Loucy (cell line): ENCODE results near the gene SRGAP1.

Experiments
- H2AFZ ChIP-seq: fragments of 200-600 bp; sonication (generic); 2 replicates; pipeline ENCODE4 v1.6.0; 2016; ENCODE audit warnings: antibody characterized with exemption, mild to moderate bottlenecking, low read length, moderate library complexity
- H3F3A ChIP-seq: fragments of 200-600 bp; 2 replicates; pipeline ENCODE4 v1.6.0; 2016; ENCODE audit warnings: antibody characterized with exemption, low read depth, mild to moderate bottlenecking
- H3K27me3 ChIP-seq: fragments of 200-600 bp; sonication (generic); 2 replicates; pipeline ENCODE4 v1.6.1; 2014; ENCODE audit warnings: low read length, mild to moderate bottlenecking; ENCODE audit not compliant: insufficient read depth, poor library complexity, severe bottlenecking
- H3K36me3 ChIP-seq: fragments of 200-600 bp; sonication (generic); 2 replicates; pipeline ENCODE4 v1.6.1; 2016; ENCODE audit warnings: low read length; ENCODE audit not compliant: insufficient read depth
- H3K4me1 ChIP-seq: fragments of 200-600 bp; sonication (generic); 2 replicates; pipeline ENCODE4 v1.5.1; 2014; ENCODE audit warnings: low read length, mild to moderate bottlenecking; ENCODE audit not compliant: insufficient read depth, poor library complexity, severe bottlenecking
- H3K4me2 ChIP-seq: fragments of 200-600 bp; sonication (generic); 2 replicates; pipeline ENCODE4 v1.6.0; 2014; ENCODE audit warnings: antibody characterized with exemption, low read length, low read depth, mild to moderate bottlenecking; ENCODE audit not compliant: poor library complexity, severe bottlenecking
- H3K4me3 ChIP-seq: fragments of 200-600 bp; sonication (generic); 2 replicates; pipeline ENCODE4 v1.5.1; 2014; ENCODE audit warnings: low read length, mild to moderate bottlenecking, mixed read lengths; ENCODE audit not compliant: poor library complexity, severe bottlenecking
- H3K79me2 ChIP-seq: fragments of 200-600 bp; sonication (generic); 2 replicates; pipeline ENCODE4 v1.6.1; 2014; ENCODE audit warnings: low read length; ENCODE audit not compliant: insufficient read depth
- H3K9ac ChIP-seq: fragments of 200-600 bp; sonication (generic); 2 replicates; pipeline ENCODE4 v1.6.0; 2014; ENCODE audit warnings: mild to moderate bottlenecking, low read depth, low read length, moderate library complexity; ENCODE audit not compliant: poor library complexity, severe bottlenecking
- H3K9me2 ChIP-seq: fragments of 200-600 bp; sonication (generic); replicated peaks from 2 replicates; pipeline ENCODE4 v1.6.1; 2016; ENCODE audit warnings: low read depth, low read length, mixed read lengths
- H3K9me3 ChIP-seq: fragments of 200-600 bp; sonication (generic); 2 replicates; pipeline ENCODE4 v1.6.1; 2014; ENCODE audit warnings: mild to moderate bottlenecking, antibody characterized with exemption, low read length, low read depth; ENCODE audit not compliant: insufficient read depth
- H4K20me1 ChIP-seq: fragments of 200-600 bp; sonication (generic); 2 replicates; pipeline ENCODE4 v1.6.0; 2014; ENCODE audit warnings: antibody characterized with exemption, low read length, mild to moderate bottlenecking; ENCODE audit not compliant: insufficient read depth, poor library complexity, severe bottlenecking
- EZH2phosphoT487 ChIP-seq: fragments of 200-600 bp; IDR thresholded peaks from 2 replicates; pipeline ENCODE4 v1.6.1; 2018; ENCODE audit warnings: antibody characterized with exemption, mild to moderate bottlenecking, moderate library complexity, borderline replicate concordance
- TF ChIP-seq, protein P1 (sequence below): fragments of 200-600 bp; sonication (generic); conservative IDR thresholded peaks from 2 replicates; pipeline ENCODE4 v1.5.1; 2014; ENCODE audit warnings: mild to moderate bottlenecking, antibody characterized with exemption, low read length

The SRGAP1 gene

DNA sequence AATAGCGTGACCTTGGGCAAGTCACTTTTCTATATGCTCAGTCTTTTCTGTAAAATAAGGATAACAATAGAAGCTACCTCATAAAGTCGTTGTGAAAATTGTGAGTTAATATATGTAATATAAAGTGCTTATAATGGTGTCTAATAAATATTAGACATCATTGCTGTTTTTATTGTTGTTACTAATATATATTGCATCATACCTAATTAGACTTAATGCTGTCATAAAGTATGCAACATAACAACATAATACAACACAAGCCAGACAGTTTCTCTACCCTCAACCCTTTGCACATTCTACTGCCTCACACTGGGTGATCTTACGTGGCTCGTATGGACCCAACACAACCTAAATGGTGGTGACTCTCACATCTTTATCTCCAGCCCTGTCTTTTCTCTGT, 240.7 kb downstream of the SRGAP1 start:
- Histone ChIP-seq H3K36me3 (no peaks in the 10 kb centered on the region), H3K27me3 (no peaks in the 10 kb centered on the region), H3K9me2 (no peaks in the 10 kb centered on the region), H3K9me3 (no peaks in the 10 kb centered on the region), H2AFZ (no peak overlapping the region), H3K4me1 (peaks cover 10% of the 10 kb centered on the region), H3K9ac (no peak overlapping the region), H4K20me1 (no peaks in the 10 kb centered on the region), H3K79me2 (no peaks in the 10 kb centered on the region), H3F3A (no peaks in the 10 kb centered on the region), H3K4me3 (no peak overlapping the region), H3K4me2 (no peak overlapping the region)
- TF ChIP-seq EZH2phosphoT487: no peak
- TF ChIP-seq, protein P1, sequence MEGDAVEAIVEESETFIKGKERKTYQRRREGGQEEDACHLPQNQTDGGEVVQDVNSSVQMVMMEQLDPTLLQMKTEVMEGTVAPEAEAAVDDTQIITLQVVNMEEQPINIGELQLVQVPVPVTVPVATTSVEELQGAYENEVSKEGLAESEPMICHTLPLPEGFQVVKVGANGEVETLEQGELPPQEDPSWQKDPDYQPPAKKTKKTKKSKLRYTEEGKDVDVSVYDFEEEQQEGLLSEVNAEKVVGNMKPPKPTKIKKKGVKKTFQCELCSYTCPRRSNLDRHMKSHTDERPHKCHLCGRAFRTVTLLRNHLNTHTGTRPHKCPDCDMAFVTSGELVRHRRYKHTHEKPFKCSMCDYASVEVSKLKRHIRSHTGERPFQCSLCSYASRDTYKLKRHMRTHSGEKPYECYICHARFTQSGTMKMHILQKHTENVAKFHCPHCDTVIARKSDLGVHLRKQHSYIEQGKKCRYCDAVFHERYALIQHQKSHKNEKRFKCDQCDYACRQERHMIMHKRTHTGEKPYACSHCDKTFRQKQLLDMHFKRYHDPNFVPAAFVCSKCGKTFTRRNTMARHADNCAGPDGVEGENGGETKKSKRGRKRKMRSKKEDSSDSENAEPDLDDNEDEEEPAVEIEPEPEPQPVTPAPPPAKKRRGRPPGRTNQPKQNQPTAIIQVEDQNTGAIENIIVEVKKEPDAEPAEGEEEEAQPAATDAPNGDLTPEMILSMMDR: no peak

DNA sequence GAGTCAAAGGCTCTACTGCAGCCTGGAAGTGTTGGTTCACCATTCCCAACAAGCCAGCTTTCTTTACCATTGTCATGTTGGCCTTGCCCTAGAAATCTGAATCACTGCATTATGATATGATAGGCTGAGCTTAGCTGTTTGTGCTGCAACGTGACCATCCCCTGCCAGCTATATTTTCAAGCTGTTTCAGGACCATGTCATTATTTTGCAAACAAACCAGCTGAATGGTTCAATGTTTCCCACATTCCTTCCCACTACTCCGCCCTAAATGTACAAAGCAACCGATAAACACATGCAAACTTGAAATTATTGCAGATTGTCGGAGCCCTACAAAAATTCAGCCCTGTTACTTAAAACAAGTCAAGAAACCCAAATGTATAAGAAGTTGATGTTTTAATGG, 241.5 kb downstream of the SRGAP1 start:
- no peaks in the 10 kb centered on the region for H3K79me2 ChIP-seq
- peaks cover 10% of the 10 kb centered on the region for H3K4me1 ChIP-seq
- TF ChIP-seq, protein P1: no peak
- no peak for TF ChIP-seq EZH2phosphoT487
- H3K27me3 ChIP-seq: no peaks in the 10 kb centered on the region
- no peaks in the 10 kb centered on the region for H4K20me1 ChIP-seq
- H2AFZ ChIP-seq: no peak overlapping the region
- H3K9me3 ChIP-seq: no peaks in the 10 kb centered on the region
- H3K9me2 ChIP-seq: no peaks in the 10 kb centered on the region
- no peak overlapping the region for H3K4me3 ChIP-seq
- H3K9ac ChIP-seq: no peak overlapping the region
- H3K36me3 ChIP-seq: no peaks in the 10 kb centered on the region
- no peak overlapping the region for H3K4me2 ChIP-seq
- no peaks in the 10 kb centered on the region for H3F3A ChIP-seq

DNA sequence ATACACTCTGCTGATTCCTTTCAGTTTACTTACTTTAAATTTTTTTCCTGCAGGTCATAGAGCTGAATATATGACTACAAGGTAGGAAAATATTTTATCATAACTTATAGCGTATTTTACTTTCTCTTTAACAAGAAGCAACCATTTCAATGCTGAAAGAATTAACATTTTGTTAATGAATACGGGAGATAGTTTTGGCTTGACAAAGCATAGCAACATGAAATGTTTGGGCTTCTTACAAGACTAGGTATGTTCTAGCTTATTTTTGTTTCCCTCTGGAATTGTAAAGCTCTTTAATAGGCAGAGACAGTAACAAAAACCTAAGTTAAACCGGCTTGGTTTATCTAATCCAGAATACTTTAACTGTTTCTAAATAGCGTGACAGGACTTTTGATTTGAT, 242.4 kb downstream of the SRGAP1 start:
- no peaks in the 10 kb centered on the region for H3K36me3 ChIP-seq
- no peak overlapping the region for H3K9ac ChIP-seq
- TF ChIP-seq, protein P1: no peak
- TF ChIP-seq EZH2phosphoT487: no peak
- no peak overlapping the region for H2AFZ ChIP-seq
- H3K79me2 ChIP-seq: no peaks in the 10 kb centered on the region
- no peaks in the 10 kb centered on the region for H4K20me1 ChIP-seq
- peaks cover 10% of the 10 kb centered on the region for H3K4me1 ChIP-seq
- no peak overlapping the region for H3K4me3 ChIP-seq
- H3F3A ChIP-seq: no peaks in the 10 kb centered on the region
- no peaks in the 10 kb centered on the region for H3K9me3 ChIP-seq
- no peaks in the 10 kb centered on the region for H3K9me2 ChIP-seq
- H3K4me2 ChIP-seq: no peak overlapping the region
- no peaks in the 10 kb centered on the region for H3K27me3 ChIP-seq
